Endothelial cell of umbilical vein (primary cell): ENCODE results near the gene MARK4. TPM values are rescaled to one million over a fixed set of nuclear protein-coding genes. Genes with fewer than 3 reads are reported as not detected.

Source experiments
- BruUV-seq: library from RNA; stranded (reverse); fragments of 400-500 nt; replicated peaks from 2 replicates; lab custom pipeline; 2021; lab: Mats Ljungman, UMichigan
- CTCF ChIA-PET: fragments of 300-600, 350-600 bp; sonication (Branson Sonifier 250); formaldehyde crosslinking; loops from one replicate; lab custom pipeline; 2021; ENCODE audit warnings: antibody characterized with exemption, inconsistent platforms; lab: Charles Lee
- POLR2A ChIA-PET: fragments of 300-600, 350-600 bp; sonication (Branson Sonifier 250); formaldehyde crosslinking; loops from one replicate; lab custom pipeline; 2021; ENCODE audit warnings: antibody characterized with exemption, inconsistent platforms; lab: Charles Lee
- DNase-seq: peaks from one replicate; pipeline ENCODE4 v3.0.0-alpha.2; 2011; ENCODE audit warnings: low read depth, low spot score
- FAIRE-seq: peaks from 2 replicates; lab custom pipeline; 2011; peaks lifted over from hg19 to GRCh38; lab: Jason Lieb, UNC
- H2AFZ ChIP-seq: 2 replicates; pipeline ENCODE4 v1.6.0; 2012; ENCODE audit warnings: low read depth, low read length, control low read depth, inconsistent platforms
- H3K27ac ChIP-seq: 2 replicates; pipeline ENCODE4 v1.5.1; 2011; ENCODE audit warnings: low read depth, mild to moderate bottlenecking, control low read depth, low read length, moderate library complexity; ENCODE audit not compliant: insufficient read depth
- H3K27me3 ChIP-seq, 2 experiments: 2 replicates each; pipeline versions ENCODE4 v1.6.0 to v1.6.1; 2011; ENCODE audit warnings: low read length in 2 of 2, mixed read lengths in 1 of 2; ENCODE audit not compliant: control insufficient read depth in 2 of 2, insufficient read depth in 2 of 2
- H3K36me3 ChIP-seq, 2 experiments: 2 replicates in 1 of 2; 3 replicates in 1 of 2; pipeline ENCODE4 v1.5.1; 2011; ENCODE audit warnings: low read length in 2 of 2, mild to moderate bottlenecking in 1 of 2, moderate library complexity in 1 of 2; ENCODE audit not compliant: control insufficient read depth in 2 of 2, insufficient read depth in 2 of 2; ENCODE audit errors: extremely low read depth in 1 of 2
- H3K4me1 ChIP-seq: 3 replicates; pipeline ENCODE4 v1.5.1; 2011; ENCODE audit warnings: mild to moderate bottlenecking, low read length; ENCODE audit not compliant: control insufficient read depth, insufficient read depth; ENCODE audit errors: extremely low read depth
- H3K4me2 ChIP-seq: 2 replicates; pipeline ENCODE4 v1.6.1; 2011; ENCODE audit warnings: low read length, control low read depth, mixed read lengths; ENCODE audit not compliant: insufficient read depth
- H3K4me3 ChIP-seq, 3 experiments: fragments of 200-600 bp in 1 of 3; sonication (generic), shearing (Covaris generic) in 1 of 3; replicated peaks in 1 of 3; 2 replicates each; pipeline ENCODE4 v1.5.1; 2011 to 2016; ENCODE audit warnings: control low read depth in 3 of 3, low read length in 3 of 3, mild to moderate bottlenecking in 2 of 3, inconsistent platforms in 1 of 3, low read depth in 1 of 3, moderate library complexity in 1 of 3; ENCODE audit not compliant: insufficient read depth in 1 of 3
- H3K79me2 ChIP-seq: 2 replicates; pipeline ENCODE4 v1.6.0; 2012; ENCODE audit warnings: low read length, inconsistent platforms; ENCODE audit not compliant: control insufficient read depth, insufficient read depth
- H3K9ac ChIP-seq: replicated peaks from 2 replicates; pipeline ENCODE3; 2011; ENCODE audit warnings: low read length, control low read depth; ENCODE audit not compliant: insufficient read depth; ENCODE audit errors: extremely low read depth
- H3K9me1 ChIP-seq: replicated peaks from 3 replicates; pipeline ENCODE4 v1.6.0; 2011; ENCODE audit warnings: mild to moderate bottlenecking, low read length; ENCODE audit not compliant: control insufficient read depth, insufficient read depth; ENCODE audit errors: extremely low read depth
- H3K9me3 ChIP-seq: replicated peaks from 2 replicates; pipeline ENCODE4 v1.5.1; 2012; ENCODE audit warnings: low read length, inconsistent platforms; ENCODE audit not compliant: control insufficient read depth, insufficient read depth
- H4K20me1 ChIP-seq: replicated peaks from 2 replicates; pipeline ENCODE3; 2011; ENCODE audit warnings: mild to moderate bottlenecking, low read length; ENCODE audit not compliant: control insufficient read depth, insufficient read depth; ENCODE audit errors: extremely low read depth
- CTCF ChIP-seq, 2 donors: IDR thresholded peaks; 1 replicate in 1 of 2; 2 replicates in 1 of 2; pipeline ENCODE4 v1.5.1; 2011; ENCODE audit warnings: low read length in 2 of 2, mild to moderate bottlenecking in 2 of 2, moderate library complexity in 2 of 2, control low read depth in 1 of 2, inconsistent platforms in 1 of 2, low read depth in 1 of 2; ENCODE audit not compliant: insufficient read depth in 1 of 2; ENCODE audit errors: extremely low read depth in 1 of 2
- EZH2 ChIP-seq: IDR thresholded peaks from 2 replicates; pipeline ENCODE4 v1.6.1; 2012; ENCODE audit warnings: borderline replicate concordance, low read depth, mild to moderate bottlenecking, moderate library complexity, low read length, inconsistent platforms; ENCODE audit not compliant: severe bottlenecking
- FOS ChIP-seq: IDR thresholded peaks from 2 replicates; pipeline ENCODE4 v1.6.1; 2011; ENCODE audit warnings: mild to moderate bottlenecking, low read length, moderate library complexity, borderline replicate concordance; ENCODE audit not compliant: insufficient read depth
- GATA2 ChIP-seq: IDR thresholded peaks from 2 replicates; pipeline ENCODE4 v1.7.0; 2011; ENCODE audit warnings: low read depth, mild to moderate bottlenecking, moderate library complexity, mixed read lengths, low read length; ENCODE audit not compliant: insufficient read length, insufficient read depth
- JUN ChIP-seq: IDR thresholded peaks from 2 replicates; pipeline ENCODE4 v1.6.1; 2011; ENCODE audit warnings: borderline replicate concordance, low read depth; ENCODE audit not compliant: insufficient read length, insufficient read depth
- MAX ChIP-seq: IDR thresholded peaks from 2 replicates; pipeline ENCODE4 v1.6.1; 2011; ENCODE audit not compliant: insufficient read depth, insufficient read length
- MYC ChIP-seq: IDR thresholded peaks from one replicate; pipeline ENCODE4 v1.6.1; 2011; ENCODE audit warnings: mild to moderate bottlenecking, low read depth, low read length
- POLR2A ChIP-seq: IDR thresholded peaks from 2 replicates; pipeline ENCODE4 v1.6.1; 2012; ENCODE audit warnings: low read depth, mild to moderate bottlenecking, control low read depth, low read length
- POLR2AphosphoS5 ChIP-seq: IDR thresholded peaks from 2 replicates; pipeline ENCODE4 v1.6.1; 2012; ENCODE audit warnings: low read depth, mild to moderate bottlenecking, control low read depth, low read length, moderate library complexity; ENCODE audit not compliant: insufficient read depth
- dilution Hi-C: fragments of 300-500 bp; cut with MboI; formaldehyde crosslinking; loops from one replicate; pipeline ENCODE4 v1.15.0; 2019; ENCODE audit warnings: low sequenced_read_pairs; ENCODE audit not compliant: extremely low pct_ligation_motif_present
- intact Hi-C: fragments of 100-400 bp; cut with micrococcal nuclease; formaldehyde crosslinking; loops from one replicate; pipeline ENCODE4 v1.10.0; 2022
- polyA plus RNA-seq, 4 experiments: library from polyadenylated mRNA; depleted of rRNA in 3 of 4; stranded (reverse) in 3 of 4; unstranded in 1 of 4; fragments of >200 nt; gene quantifications; 2 replicates each; pipeline versions ENCODE4 v1.2.1 to v1.2.3, GENCODE V29; 2011 to 2012; ENCODE audit warnings: missing spikeins in 1 of 4
- total RNA-seq: library from RNA; stranded (reverse); gene quantifications from 2 replicates; pipeline ENCODE4 v1.2.3, GENCODE V29; 2021

The MARK4 gene
- total and polyA plus RNA-seq, 2 donors (not counting 3 experiments of a cell fraction or from before 2014, with no cell fraction given), result 13.9 to 51.6 TPM

GRCh38 chr19:45306040-45306439, 55.0 kb downstream of the MARK4 start:
- no peak overlapping the region for H3K27ac ChIP-seq
- no peak overlapping the region for H3K9ac ChIP-seq
- H3K36me3 ChIP-seq, result no peaks in the 10 kb centered on the region
- TF ChIP-seq GATA2, result no peak
- TF ChIP-seq POLR2A, result no peak
- no peak for TF ChIP-seq CTCF (IDR thresholded peaks at IDR 0.05; ENCODE audit: extremely low read depth in 1 of 2, insufficient read depth in 1 of 2, low read depth in 1 of 2, low read length in 2 of 2)
- TF ChIP-seq MAX, result no peak
- TF ChIP-seq JUN, result no peak
- no peak for TF ChIP-seq POLR2AphosphoS5
- no peak for TF ChIP-seq MYC
- no peak for TF ChIP-seq FOS
- TF ChIP-seq EZH2, result no peak
- H3K4me2 ChIP-seq, result no peak overlapping the region
- H3K27me3 ChIP-seq, result peaks cover 0 to 7% of the 10 kb centered on the region in 2 experiments
- POLR2A ChIA-PET, result no interaction called here
- no peaks in the 10 kb centered on the region for H3K9me3 ChIP-seq
- FAIRE-seq (no peak), DNase-seq (no peak)
- BruUV-seq, result no TSS peak
- CTCF ChIA-PET, result interaction anchor here (0.5 kb wide), 1 partner anchor 1299 kb away, joined by 3 read pairs; no protein-coding TSS in a partner anchor
- no peak overlapping the region for H2AFZ ChIP-seq
- dilution Hi-C loops (no loop called here), intact Hi-C loops (no loop called here)
- no peaks in the 10 kb centered on the region for H3K9me1 ChIP-seq
- no peaks in the 10 kb centered on the region for H4K20me1 ChIP-seq
- H3K79me2 ChIP-seq, result no peaks in the 10 kb centered on the region
- H3K4me1 ChIP-seq, result no peaks in the 10 kb centered on the region
- H3K4me3 ChIP-seq, result no peak overlapping the region
